22Rv1 (cell line): Measurements from ENCODE around the gene DIP2C.

Experiments
- ZFX ChIP-seq: fragments of 450-650 bp; IDR thresholded peaks from 2 replicates; pipeline ENCODE4 v1.6.1; 2017; ENCODE audit warnings: antibody characterized with exemption, borderline replicate concordance
- TF ChIP-seq, protein P1 (sequence below): fragments of 450-650 bp; IDR thresholded peaks from 2 replicates; pipeline ENCODE4 v1.5.1; 2017; ENCODE audit warnings: mild to moderate bottlenecking

DNA sequence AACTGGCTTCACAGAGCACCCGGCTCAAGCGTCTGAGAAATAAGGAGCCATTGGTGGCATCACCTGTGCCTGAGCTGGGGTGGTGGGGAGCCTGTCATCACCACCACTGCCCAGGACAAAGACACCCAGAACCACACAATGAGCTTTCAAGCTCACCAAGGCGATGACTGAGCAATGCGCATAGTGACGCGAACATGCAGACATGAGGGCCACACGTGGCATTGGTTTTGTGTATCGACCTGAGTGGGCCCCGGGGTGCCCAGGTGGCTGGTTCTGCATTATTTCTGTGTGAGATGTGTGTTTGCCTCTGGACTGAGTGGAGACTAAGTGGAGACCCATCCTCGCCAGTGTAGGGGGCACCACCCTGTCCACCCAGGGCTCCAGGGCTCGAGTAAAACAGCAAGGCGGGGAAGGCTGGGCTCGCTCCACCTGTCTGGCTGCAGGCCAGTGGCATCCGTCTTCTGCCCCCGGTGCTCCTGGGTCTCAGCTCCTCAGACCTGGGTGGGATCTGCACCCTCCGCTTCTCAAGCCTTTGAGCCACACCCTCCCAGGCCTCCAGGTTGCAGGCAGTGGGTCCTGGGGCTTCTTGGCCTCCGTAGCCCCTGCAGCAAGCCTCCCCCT lies 92.6 kb downstream of the DIP2C start:
- TF ChIP-seq, protein P1, sequence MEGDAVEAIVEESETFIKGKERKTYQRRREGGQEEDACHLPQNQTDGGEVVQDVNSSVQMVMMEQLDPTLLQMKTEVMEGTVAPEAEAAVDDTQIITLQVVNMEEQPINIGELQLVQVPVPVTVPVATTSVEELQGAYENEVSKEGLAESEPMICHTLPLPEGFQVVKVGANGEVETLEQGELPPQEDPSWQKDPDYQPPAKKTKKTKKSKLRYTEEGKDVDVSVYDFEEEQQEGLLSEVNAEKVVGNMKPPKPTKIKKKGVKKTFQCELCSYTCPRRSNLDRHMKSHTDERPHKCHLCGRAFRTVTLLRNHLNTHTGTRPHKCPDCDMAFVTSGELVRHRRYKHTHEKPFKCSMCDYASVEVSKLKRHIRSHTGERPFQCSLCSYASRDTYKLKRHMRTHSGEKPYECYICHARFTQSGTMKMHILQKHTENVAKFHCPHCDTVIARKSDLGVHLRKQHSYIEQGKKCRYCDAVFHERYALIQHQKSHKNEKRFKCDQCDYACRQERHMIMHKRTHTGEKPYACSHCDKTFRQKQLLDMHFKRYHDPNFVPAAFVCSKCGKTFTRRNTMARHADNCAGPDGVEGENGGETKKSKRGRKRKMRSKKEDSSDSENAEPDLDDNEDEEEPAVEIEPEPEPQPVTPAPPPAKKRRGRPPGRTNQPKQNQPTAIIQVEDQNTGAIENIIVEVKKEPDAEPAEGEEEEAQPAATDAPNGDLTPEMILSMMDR, result no peak
- TF ChIP-seq ZFX, result no peak
